ENCODE data around the gene ZNF827.

Gene ZNF827

DNA sequence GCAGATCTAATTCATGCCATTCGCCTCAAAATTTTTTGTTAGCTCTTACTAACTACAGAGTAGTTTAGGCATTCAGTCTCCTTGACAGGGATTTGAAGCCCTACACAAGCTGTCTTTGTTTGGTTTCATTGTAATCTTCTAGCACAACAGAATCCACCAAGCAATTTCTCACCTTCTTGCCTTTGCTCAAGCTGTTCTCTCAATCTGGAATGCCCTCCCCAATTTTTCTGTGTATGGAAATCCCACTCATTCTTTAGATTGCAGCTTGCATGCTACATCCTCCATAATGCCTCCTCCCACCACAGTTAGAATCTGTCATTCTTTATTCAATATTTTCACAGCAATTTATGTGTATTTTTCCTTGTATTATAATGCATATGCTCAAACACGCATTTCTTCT, 195.0 kb downstream of the ZNF827 start:
- DNase-seq, result no peak

DNA sequence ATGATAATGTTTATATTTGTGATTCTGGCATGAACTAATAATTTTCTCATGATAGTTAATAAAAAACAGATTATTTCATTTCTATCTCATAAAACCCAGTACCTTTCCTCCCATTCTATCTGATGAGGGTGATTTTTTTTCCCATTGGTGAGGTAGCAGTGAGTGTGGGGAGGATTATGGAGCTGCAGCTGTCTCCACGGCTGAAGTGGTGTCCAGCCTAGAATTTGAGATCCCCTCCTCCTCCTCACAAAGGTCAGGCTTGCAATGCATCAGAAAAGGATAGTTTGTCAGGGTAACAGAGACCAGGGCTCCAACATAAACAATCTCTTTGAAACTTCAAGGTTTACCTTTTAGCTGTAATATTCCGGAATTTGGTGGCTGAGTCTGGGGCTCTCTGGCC, 197.8 kb downstream of the ZNF827 start:
- DNase-seq, result no peak

DNA sequence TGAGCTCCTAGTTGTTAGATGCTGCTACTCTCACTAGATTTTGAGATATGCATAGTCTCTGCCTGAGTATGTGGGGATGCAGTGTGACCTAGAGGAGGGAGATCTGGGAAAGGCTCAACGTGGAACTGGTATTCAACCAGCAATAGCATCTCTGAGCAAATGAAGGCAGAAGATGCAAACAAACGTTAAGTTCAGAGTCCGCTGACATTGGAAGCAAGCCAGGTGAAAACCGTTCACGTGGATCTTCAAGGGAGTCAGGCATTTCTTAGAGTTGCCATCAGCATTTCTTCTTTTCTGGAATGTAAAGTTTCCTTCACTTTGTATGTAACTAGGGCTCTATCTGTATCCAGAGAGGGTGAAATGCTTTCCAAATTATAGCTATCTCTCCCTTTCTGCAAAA, 198.8 kb downstream of the ZNF827 start:
- DNase-seq, result no peak

DNA sequence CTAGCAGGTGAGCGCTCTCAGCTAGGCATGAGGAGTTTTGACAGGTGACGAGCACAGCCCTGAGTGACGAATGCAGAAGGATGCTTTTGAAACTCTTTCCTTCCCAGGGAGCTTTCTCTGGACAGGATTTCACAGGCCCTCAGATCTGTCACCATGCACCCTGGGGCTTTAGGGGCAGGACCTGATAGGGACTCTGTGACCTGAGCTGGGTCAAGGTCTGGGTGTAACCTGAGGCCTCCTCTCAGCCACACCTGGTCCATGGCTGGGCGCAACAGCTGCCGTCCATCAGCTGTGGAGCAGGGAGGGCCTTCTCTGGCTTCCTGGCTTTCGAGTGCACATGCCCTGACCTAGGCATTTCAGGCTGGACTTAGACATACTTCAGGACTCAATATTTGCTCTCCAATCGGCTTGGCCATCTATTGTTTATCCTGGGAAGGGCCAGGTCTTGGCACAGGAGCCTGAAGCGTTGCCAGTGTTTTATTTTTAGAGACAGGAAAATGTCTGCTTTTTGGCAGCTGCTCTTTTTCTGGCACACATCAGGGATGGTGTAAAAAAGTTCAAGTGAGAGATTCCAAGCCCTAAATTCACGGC, 202.3 kb downstream of the ZNF827 start:
- DNase-seq, result no peak

DNA sequence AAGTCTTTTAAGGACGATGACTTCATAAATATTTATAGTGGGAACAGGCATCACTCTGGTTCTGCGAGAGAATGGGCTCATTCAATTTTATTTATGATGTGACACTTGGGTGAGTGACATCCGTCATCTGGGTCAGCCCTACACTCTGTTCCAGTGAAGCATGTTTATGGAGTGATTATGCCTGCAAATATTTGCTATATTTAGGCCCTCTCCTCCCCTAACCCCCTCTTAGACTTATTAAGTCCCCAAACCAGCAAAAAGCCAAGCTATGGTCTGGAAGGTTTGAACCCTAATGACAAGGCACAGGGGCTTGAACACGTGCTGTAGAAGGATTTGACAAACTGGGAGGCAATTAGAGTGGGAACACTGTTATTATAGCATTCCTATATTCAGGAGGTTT, 202.8 kb downstream of the ZNF827 start:
- DNase-seq, result no peak

DNA sequence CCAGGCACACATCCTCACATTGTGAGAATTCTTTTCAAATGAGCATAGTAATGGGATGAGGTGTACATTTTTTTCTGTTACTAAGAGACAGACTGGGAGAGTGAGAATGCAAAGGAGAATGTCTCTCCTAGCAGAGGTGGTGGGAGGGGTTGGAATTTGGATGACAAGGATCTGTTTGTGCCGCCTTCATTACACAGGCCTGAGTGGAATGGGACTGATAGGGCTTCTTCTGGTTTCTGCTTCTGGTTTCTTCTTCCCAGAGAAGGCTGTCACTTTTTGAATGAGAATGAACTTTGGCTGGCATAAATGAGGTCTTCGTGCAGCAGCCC, 203.3 kb downstream of the ZNF827 start:
- DNase-seq, result no peak

DNA sequence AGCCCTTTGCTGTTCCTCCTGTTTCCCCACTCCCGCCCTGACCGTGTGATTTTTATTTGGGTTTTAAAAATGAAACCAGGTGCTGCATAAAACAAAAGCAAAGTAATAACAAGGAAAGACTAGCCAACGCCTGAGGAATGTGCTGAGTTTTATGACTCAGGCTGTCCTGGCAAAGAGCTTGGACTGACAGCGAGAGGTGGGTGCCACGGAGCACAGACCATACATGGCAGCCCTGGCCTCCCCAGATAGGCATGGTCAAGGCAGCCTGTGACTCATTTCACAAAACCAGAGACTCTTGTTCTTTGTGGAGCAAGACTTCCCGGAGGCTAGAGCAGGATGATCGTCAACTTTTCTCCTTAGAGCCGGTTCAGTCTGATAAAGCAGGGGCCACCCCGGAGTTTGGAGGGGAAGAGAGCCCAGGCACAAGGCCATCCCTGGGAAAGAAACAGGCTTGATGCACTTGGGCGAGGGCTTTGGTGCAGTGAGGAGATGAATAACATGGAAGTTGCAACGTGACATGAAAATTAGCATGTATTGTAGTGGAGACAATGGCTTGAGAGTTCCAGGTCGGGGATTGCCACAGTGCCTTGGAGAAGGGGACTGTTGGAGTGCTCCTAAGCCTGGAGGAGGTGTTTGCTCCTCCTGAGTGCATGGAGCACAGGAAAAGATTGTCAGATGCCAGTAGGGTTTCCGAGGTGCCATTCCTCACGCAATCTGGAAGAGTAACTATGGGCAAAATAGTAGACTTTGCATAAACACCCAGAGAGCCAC, 203.9 kb downstream of the ZNF827 start:
- DNase-seq, result no peak

DNA sequence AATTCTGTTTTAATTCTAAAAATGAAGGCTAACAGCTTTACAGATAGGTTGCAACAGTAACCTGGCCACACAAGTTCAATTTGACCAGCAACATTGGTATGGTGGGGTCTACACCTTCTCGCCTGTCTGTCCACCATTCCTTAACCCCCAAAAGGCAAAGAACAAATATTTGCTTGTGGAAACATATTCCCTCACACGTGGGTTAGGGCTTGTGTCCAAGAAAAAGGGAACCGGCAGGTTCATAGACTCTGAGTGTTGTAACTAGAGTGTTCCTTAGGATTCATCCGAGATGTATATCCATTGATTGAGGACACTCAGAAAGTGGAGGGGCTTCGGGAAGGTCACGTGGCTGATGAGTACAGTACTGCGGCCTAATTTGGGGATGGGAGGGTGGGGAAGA, 204.6 kb downstream of the ZNF827 start:
- no peak for DNase-seq

DNA sequence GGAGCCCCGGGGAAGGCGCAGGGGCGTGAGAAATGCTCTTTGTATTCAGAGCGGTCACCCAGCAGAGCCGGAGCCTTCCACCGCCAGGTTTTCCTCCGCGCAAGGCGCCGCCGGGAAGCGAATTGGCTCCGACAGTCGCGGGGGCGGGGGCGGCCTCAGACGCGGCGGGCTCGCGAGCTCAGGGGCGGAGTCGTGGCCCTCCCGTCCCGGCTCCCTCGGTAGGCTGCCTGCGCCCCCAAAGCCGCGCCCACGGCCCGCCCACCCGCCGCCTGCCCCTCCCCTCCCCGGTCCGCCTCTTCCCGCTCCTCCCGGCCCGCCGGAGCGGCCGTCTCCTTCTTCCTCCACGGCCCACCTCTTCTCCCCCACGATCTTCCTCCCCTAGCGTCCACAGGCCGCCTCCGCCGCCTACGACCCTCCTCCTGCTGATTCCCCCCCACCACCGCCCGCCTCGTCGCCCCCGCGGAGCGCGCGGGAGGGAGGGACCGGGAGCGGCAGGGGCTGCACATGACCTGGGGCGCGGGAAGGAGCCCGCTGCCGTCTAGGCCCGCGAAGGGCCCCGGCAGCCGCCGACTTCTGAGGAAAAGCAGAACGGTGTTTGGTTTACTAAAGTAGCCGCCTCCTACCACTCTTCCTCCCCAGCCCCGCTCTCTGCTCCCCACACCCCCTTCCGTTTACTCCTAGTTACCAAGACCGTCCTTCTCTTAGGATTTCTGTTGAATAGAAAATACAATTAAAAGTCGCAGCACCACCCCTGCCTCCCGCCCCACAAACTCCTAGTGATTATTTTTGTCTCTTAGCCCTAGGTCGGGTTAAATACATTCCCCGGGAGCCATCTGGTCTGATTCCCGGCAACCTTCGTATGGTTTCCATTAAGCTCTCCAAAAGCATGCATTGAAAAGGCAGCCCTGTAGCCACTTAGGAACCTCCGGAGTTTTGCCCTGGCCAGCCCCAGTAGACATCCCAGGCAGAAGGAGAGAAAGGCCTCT, 205.4 kb downstream of the ZNF827 start:
- DNase-seq, result peak; percentile 78 to 81

DNA sequence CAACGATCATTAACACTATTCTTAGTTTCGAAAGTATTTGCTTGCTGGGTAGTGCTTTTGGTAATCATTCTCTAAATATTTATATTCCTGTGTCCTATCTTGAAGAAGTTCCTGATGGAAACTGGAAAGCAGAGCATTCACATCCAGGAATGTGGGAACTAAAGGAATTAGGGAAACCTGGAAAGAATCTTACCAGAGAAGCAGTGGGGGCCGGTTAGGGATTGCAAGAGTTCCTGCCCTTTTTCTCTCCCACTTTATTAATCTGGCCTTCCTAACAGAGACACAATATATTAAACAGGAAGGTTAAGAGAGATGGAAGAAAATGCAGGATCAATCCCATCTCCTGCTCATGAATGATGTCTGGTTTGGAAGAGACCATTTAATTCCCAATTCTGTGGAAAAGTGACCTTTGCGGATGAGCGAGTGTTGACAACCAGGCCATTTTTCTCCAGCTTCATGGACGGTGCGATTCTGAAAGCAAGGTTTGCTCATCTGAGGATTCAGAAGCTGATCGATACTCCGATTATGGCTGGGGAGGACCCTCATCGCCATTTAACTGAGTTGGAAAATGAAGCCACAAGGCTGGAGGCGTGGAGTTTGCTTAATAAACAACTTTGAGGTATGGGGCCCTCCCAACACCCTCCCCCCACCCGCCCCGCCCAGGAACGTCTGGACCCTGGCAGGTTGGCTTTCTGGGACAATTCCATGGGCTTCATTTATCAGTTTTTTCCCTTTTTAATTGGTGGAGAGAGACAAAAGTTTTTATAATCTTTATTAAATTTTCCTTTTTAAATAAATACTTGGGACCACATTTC, 206.4 kb downstream of the ZNF827 start:
- DNase-seq, result no peak

DNA sequence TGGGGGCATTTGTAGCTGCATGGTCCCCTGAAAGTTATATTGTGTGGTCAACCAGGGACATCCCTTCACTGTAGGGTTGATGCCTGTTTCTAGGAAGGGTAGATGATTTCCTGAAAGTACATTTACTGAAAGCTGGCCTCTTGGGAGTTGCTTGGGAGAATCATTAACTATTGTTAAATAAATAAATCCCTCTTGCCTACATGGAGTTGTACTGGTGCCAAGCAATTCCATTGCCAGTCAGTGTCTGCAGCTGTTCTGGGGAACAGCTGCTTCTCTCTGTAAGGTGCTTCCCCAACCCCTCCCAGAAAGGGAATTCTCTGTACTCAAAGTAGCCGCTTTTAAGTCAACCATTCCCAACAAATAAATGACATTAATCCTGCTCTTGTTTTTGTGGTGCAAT, 207.6 kb downstream of the ZNF827 start:
- DNase-seq, result no peak

DNA sequence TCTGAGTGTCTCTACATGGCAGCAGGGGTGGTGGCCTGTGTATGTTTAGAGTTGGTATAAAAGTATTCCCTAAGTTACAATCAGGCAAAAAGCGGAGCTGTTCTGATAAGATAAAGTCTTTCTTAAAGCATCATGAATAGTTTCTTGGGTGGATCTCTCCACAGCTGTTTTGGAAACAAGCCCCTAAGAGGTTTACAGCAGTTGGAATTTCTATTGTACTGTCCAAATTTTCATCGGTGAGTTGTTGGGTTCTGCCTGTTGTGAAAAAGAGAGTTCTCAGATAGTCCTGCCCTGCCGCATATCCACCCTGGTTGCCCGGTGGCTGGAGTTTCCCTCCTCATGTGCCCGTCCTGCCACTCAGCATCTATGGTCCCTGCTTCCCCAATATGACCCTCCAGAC, 208.6 kb downstream of the ZNF827 start:
- DNase-seq, result no peak

DNA sequence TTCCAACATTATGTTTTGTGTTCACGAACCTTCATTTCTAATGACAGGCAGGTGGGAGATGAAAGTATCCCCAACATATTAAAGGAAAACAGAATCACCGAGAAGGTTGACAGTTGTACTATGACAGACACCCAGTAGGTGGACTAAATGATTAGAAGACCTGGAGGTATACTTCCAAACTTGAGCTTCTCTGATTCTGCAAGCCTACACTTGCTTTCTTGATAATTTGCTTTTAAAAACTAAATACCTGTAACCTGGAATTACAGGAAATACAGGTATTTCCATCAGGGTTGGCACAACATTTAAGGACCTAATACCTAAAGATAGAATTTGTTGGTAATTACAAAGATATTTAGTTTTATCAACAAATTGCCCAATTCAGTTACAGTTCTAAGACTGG, 215.3 kb downstream of the ZNF827 start:
- DNase-seq, result no peak

DNA sequence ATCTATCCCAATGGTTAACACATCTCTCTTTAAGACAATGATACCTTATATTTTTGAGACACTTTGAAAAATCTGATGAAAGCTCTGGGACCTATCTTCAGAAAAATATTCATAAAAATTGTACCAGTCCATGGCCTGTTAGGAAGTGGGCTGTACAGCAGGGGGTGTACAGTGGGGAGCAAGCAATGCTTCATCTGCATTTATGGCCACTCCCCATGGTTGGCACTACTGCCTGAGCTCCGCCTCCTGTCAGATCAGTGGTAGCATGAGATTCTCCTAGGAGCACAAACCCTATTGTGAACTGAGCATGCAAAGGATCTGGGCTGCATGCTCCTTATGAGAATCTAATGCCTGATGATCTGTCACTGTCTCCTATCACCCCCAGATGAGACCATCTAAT, 216.1 kb downstream of the ZNF827 start:
- no peak for DNase-seq

DNA sequence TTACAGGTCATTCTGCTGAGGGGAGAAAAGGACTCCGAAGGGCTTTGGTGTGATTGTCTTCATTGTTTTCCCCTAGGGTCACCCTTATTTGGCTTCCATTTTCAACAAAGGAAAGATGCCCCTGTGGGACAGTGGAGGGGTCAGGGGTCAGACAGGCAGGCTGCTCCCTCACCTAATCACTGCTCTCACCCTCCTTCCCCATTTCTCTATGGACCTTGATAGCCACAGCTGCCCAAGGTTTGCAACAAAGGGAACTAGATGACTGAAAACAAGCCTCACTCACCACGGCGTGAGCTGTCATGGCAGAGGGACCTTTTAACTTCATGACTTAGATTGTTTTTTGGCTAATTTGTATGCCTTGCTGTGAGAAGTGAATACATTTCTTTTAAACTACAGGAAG, 218.0 kb downstream of the ZNF827 start:
- DNase-seq, result no peak

DNA sequence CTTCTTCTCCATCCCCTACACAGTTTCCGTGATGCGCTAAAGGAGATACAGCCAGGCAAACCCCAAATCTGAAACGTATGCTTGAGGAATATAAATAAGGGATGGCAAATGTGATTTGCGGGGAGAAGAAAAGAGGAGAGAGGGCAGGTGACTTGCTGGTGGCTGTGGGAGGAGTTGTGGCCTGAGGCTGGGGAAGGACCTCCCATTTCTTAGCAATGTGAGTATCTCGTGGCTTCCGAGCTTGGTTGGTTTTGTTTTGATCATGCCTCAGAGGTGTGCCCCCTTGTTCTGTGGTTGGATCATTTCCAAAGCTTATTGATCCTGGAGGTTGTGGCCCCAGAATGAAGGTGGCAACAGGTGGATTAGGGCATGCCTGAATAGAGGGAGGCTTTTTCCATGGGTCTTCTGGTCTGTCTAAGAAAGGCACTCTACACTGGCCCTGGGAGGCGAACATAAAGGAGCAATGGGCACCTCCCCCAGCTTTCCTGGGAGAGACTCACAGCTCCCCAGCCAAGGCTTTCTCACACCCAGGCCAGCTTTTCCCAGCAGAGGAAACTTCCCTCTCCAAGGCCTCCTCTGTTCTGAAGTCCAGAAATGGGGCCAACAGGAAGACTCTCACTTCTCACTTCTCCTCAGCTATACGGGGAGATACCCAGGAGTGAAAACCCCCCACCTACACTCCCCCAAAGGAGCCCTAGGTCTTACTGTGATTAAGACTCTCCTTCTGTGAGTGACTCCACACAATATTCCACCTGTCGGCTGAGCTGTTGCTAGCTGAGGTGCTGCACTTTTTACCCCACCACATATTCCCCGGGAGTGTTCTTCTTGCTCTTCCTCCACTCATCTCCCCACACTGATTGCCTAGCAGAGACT, 218.6 kb downstream of the ZNF827 start:
- DNase-seq, result no peak

DNA sequence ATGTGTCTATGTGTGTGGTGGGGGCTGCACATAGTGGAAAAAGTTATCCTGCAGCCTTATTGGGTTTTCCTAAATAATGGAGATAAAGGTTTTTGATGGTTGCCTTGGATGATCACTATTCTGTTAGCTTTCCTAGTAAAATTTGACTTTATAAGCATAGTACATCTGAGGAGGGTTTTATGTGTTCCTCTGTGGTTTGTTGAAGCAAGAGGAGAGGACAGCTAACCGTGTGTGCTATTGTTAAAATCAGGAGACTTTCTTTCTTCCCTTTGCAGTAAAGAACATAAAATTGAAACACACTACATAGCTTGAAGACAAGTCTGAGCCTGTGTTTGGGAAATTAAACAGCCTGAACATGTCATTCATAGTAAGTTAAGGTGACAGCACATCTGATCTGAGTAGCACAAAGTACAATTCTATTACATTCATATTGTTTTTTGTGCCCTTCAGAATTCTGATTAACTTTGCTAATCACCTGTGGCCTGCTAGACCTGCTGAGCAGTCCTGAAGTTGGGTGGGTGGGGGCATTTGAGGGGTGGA, 221.9 kb downstream of the ZNF827 start:
- DNase-seq, result no peak

DNA sequence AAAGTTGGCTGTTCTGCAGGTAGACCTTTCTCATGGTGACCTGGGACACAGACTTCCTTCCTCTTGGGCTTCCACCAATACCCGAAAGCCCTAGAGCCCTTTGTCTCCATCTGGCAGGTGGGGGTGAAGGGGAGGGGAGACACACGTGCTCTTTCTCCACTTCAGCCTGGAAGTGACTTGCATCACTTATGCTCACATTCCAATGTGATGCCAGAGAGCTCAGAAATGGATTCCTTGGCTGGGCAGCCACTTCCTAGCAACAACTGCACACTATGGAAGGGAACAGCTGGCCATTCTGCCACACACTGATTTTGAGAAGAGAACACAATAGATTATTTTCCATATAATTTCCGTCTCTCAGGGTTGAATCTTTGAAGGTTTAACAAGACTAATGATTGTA, 222.4 kb downstream of the ZNF827 start:
- DNase-seq, result no peak

DNA sequence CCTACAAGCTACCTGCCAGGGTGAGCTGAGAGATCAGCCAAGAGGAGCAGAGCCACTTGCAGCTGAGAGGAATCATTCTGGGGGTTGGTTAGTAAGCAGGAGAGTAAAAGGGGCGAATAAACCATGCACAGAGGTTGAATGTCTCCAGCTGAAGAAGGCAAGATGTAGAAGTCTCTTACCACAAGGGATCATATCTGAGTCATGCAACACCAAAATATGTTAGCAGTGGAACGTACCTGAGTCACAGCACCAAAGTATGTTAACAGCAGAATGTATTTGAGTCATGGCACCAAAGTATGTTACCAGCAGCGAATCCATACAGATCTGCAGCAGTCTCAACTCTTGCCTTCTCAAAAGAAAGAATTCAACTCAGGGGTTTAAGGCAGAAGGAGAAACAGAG, 228.8 kb downstream of the ZNF827 start:
- no peak for DNase-seq

DNA sequence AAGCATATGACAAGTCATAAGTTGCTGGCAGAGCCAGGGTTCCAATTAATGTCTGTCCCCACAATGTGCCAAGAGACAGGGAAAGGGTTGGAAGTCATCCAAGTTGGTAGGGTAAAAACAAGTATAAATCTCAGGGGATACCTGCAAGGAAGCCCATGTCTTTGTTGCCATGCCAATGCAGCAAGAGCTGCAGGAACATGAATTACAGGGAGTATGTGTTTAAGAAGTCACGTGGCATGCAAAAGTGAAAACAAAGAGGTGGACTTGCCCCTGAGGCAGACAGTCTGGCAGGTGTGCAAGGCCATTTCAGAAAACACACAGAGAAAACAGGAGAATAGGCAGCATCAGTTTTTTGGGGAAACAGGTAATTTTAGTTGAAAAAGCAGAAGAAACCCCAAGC, 229.3 kb downstream of the ZNF827 start:
- no peak for DNase-seq

All from CD4-positive, alpha-beta T cell treated with Interleukin-4 for 1 hour (primary cell).